HepG2 (cell line): Measurements from ENCODE around the gene LRRC42. TPM values are rescaled to one million over a fixed set of nuclear protein-coding genes. Genes with fewer than 3 reads are reported as not detected.

Experiments
- ADNP ChIP-seq: sonication (generic); formaldehyde crosslinking; IDR thresholded peaks from 2 replicates; pipeline ENCODE4 v1.4.0; 2020; ENCODE audit warnings: missing genetic modification reagents
- DNMT3B ChIP-seq: conservative IDR thresholded peaks from 2 replicates; pipeline ENCODE4 v1.6.1; 2016; ENCODE audit warnings: missing biosample characterization, control low read depth
- DPF2 ChIP-seq: sonication (generic); formaldehyde crosslinking; IDR thresholded peaks from 2 replicates; pipeline ENCODE4 v1.4.0; 2020; ENCODE audit warnings: mild to moderate bottlenecking, low read depth, missing genetic modification reagents, borderline replicate concordance
- FOXJ3 ChIP-seq: sonication (generic); formaldehyde crosslinking; IDR thresholded peaks from 2 replicates; pipeline ENCODE4 v1.4.0; 2020; ENCODE audit warnings: missing genetic modification reagents, mild to moderate bottlenecking, borderline replicate concordance
- FOXM1 ChIP-seq: sonication (generic); formaldehyde crosslinking; IDR thresholded peaks from 2 replicates; pipeline ENCODE4 v1.5.0; 2020; ENCODE audit warnings: missing genetic modification reagents
- GPN1 ChIP-seq: sonication (generic); formaldehyde crosslinking; IDR thresholded peaks from 2 replicates; pipeline ENCODE4 v1.5.1; 2020; ENCODE audit warnings: missing genetic modification reagents, borderline replicate concordance
- ISX ChIP-seq: sonication (generic); formaldehyde crosslinking; conservative IDR thresholded peaks from 2 replicates; pipeline ENCODE4 v1.5.0; 2020; ENCODE audit warnings: missing genetic modification reagents
- JUNB ChIP-seq: sonication (generic); formaldehyde crosslinking; IDR thresholded peaks from 2 replicates; pipeline ENCODE4 v1.8.0; 2022; ENCODE audit warnings: missing genetic modification reagents, mild to moderate bottlenecking, borderline replicate concordance
- KLF13 ChIP-seq: sonication (generic); formaldehyde crosslinking; IDR thresholded peaks from 2 replicates; pipeline ENCODE4 v1.4.0; 2020; ENCODE audit warnings: mild to moderate bottlenecking, missing genetic modification reagents
- KLF9 ChIP-seq: IDR thresholded peaks from 2 replicates; pipeline ENCODE4 v1.6.1; 2016; ENCODE audit warnings: low read depth
- MAX ChIP-seq: IDR thresholded peaks from 2 replicates; pipeline ENCODE4 v1.6.1; 2012; ENCODE audit warnings: inconsistent platforms
- MTA3 ChIP-seq: sonication (generic); formaldehyde crosslinking; IDR thresholded peaks from 2 replicates; pipeline ENCODE4 v1.4.0; 2020; ENCODE audit warnings: missing genetic modification reagents
- NFE2L1 ChIP-seq: sonication (generic); formaldehyde crosslinking; IDR thresholded peaks from 2 replicates; pipeline ENCODE4 v1.4.0; 2020; ENCODE audit warnings: missing genetic modification reagents, mild to moderate bottlenecking, borderline replicate concordance
- NR0B2 ChIP-seq: sonication (generic); formaldehyde crosslinking; IDR thresholded peaks from 2 replicates; pipeline ENCODE4 v1.4.0; 2020; ENCODE audit warnings: mild to moderate bottlenecking, missing genetic modification reagents
- PRMT3 ChIP-seq: sonication (generic); formaldehyde crosslinking; IDR thresholded peaks from 2 replicates; pipeline ENCODE4 v1.8.1; 2022; ENCODE audit warnings: low read depth, mild to moderate bottlenecking, moderate library complexity, missing genetic modification reagents, borderline replicate concordance
- SIX4 ChIP-seq: sonication (generic); formaldehyde crosslinking; IDR thresholded peaks from 2 replicates; pipeline ENCODE4 v1.4.0; 2020; ENCODE audit warnings: missing genetic modification reagents
- SUZ12 ChIP-seq: fragments of 150-350 bp; IDR thresholded peaks from 2 replicates; pipeline ENCODE4 v1.6.1; 2014; ENCODE audit warnings: low read depth, low read length
- ZMAT3 ChIP-seq: sonication (generic); formaldehyde crosslinking; conservative IDR thresholded peaks from 2 replicates; pipeline ENCODE4 v1.7.0; 2021; ENCODE audit warnings: missing genetic modification reagents
- ZNF724P ChIP-seq: sonication (generic); formaldehyde crosslinking; IDR thresholded peaks from 2 replicates; pipeline ENCODE4 v1.8.0; 2022; ENCODE audit warnings: missing genetic modification reagents, borderline replicate concordance
- ZNF878 ChIP-seq: sonication (generic); formaldehyde crosslinking; IDR thresholded peaks from 2 replicates; pipeline ENCODE4 v1.8.1; 2023; ENCODE audit warnings: mild to moderate bottlenecking, missing genetic modification reagents, moderate library complexity
- polyA plus RNA-seq, 8 experiments: library from polyadenylated mRNA; depleted of rRNA in 3 of 8; stranded (reverse) in 7 of 8; unstranded in 1 of 8; fragments of >200 nt; fragmentation: Illumina TruSeq in 4 of 8; extraction: Trizol in 4 of 8; gene quantifications; 2 replicates each; pipeline versions ENCODE4 v1.2.1 to v1.2.3, GENCODE V29; 2011 to 2016; ENCODE audit warnings: low read depth in 4 of 8, missing spikeins in 1 of 8, mixed read lengths in 1 of 8; ENCODE audit not compliant: insufficient read depth in 1 of 8
- total RNA-seq, 5 experiments: library from RNA; depleted of rRNA; stranded (reverse); fragments of >200 nt; fragmentation: Illumina TruSeq; extraction: Trizol; gene quantifications; 2 replicates each; pipeline ENCODE4 v1.2.3, GENCODE V29; 2016; ENCODE audit warnings: low read depth in 1 of 5
- TF ChIP-seq, protein P1 (sequence below): IDR thresholded peaks from 2 replicates; pipeline ENCODE4 v1.4.0; 2020; ENCODE audit warnings: mild to moderate bottlenecking, missing genetic modification reagents
- TF ChIP-seq, protein P2 (sequence below): sonication (generic); formaldehyde crosslinking; IDR thresholded peaks from 2 replicates; pipeline ENCODE4 v1.8.1; 2022; ENCODE audit warnings: low read depth, mild to moderate bottlenecking, missing genetic modification reagents
- TF ChIP-seq, protein P3 (sequence below): sonication (generic); formaldehyde crosslinking; IDR thresholded peaks from 2 replicates; pipeline ENCODE4 v1.4.0; 2020; ENCODE audit warnings: missing genetic modification reagents, borderline replicate concordance

Gene LRRC42
- total and polyA plus RNA-seq, 2 of the 13 experiments (the other 11 are each of a cell fraction or from before 2014, with no cell fraction given) = 30.6 to 43.6 TPM

DNA sequence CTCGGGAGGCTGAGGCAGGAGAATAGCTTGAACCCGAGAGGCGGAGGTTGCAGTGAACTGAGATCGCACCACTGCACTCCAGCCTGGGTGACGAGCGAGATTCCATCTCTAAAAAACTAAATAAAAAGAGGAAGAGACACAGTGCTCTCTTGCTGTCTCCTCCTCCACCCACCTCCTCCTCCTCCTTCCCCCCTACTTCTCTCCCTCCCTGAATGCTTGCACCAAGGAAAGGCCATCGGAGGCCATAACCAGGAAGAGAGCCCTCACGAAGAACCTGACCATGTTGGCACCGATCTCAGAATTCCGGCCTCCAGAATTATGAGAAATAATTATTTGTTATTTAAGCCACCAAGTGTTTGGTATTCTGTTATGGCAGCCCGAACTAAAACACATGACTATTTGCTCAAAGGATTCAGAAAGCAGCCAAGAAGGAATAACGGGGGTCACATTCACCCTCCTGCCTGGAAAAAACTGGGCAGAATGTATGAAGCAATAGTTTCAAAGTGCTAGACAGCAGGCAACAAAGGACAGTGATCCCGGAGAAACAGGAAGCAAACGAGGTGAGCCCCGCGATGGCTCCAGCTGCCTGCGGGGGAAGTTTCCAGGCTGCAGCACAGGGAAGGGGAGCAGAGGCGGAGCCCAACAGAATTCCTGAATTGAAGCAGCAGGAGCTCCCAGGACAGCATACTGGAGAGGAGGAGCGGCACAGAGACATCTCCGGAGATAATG lies 36.0 kb downstream of the LRRC42 start (continued):
- TF ChIP-seq ADNP (CRISPR knock-in tag) (no peak), SUZ12 (no peak), KLF13 (CRISPR knock-in tag) (no peak), MTA3 (no peak), DPF2 (CRISPR knock-in tag) (no peak), MAX (peak; percentile 50), ZNF878 (CRISPR knock-in tag) (no peak), ISX (CRISPR knock-in tag) (no peak), JUNB (CRISPR knock-in tag) (no peak), GPN1 (CRISPR knock-in tag) (no peak), FOXM1 (CRISPR knock-in tag) (no peak), KLF9 (CRISPR knock-in tag) (no peak), SIX4 (CRISPR knock-in tag) (no peak), PRMT3 (CRISPR knock-in tag) (no peak), FOXJ3 (CRISPR knock-in tag) (no peak), ZNF724P (CRISPR knock-in tag) (no peak), NFE2L1 (CRISPR knock-in tag) (no peak), DNMT3B (CRISPR knock-in tag) (no peak), NR0B2 (CRISPR knock-in tag) (no peak), ZMAT3 (CRISPR knock-in tag) (no peak)
- TF ChIP-seq, protein P1, sequence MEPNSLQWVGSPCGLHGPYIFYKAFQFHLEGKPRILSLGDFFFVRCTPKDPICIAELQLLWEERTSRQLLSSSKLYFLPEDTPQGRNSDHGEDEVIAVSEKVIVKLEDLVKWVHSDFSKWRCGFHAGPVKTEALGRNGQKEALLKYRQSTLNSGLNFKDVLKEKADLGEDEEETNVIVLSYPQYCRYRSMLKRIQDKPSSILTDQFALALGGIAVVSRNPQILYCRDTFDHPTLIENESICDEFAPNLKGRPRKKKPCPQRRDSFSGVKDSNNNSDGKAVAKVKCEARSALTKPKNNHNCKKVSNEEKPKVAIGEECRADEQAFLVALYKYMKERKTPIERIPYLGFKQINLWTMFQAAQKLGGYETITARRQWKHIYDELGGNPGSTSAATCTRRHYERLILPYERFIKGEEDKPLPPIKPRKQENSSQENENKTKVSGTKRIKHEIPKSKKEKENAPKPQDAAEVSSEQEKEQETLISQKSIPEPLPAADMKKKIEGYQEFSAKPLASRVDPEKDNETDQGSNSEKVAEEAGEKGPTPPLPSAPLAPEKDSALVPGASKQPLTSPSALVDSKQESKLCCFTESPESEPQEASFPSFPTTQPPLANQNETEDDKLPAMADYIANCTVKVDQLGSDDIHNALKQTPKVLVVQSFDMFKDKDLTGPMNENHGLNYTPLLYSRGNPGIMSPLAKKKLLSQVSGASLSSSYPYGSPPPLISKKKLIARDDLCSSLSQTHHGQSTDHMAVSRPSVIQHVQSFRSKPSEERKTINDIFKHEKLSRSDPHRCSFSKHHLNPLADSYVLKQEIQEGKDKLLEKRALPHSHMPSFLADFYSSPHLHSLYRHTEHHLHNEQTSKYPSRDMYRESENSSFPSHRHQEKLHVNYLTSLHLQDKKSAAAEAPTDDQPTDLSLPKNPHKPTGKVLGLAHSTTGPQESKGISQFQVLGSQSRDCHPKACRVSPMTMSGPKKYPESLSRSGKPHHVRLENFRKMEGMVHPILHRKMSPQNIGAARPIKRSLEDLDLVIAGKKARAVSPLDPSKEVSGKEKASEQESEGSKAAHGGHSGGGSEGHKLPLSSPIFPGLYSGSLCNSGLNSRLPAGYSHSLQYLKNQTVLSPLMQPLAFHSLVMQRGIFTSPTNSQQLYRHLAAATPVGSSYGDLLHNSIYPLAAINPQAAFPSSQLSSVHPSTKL (CRISPR knock-in tag) = peak; percentile 58
- TF ChIP-seq, protein P2, sequence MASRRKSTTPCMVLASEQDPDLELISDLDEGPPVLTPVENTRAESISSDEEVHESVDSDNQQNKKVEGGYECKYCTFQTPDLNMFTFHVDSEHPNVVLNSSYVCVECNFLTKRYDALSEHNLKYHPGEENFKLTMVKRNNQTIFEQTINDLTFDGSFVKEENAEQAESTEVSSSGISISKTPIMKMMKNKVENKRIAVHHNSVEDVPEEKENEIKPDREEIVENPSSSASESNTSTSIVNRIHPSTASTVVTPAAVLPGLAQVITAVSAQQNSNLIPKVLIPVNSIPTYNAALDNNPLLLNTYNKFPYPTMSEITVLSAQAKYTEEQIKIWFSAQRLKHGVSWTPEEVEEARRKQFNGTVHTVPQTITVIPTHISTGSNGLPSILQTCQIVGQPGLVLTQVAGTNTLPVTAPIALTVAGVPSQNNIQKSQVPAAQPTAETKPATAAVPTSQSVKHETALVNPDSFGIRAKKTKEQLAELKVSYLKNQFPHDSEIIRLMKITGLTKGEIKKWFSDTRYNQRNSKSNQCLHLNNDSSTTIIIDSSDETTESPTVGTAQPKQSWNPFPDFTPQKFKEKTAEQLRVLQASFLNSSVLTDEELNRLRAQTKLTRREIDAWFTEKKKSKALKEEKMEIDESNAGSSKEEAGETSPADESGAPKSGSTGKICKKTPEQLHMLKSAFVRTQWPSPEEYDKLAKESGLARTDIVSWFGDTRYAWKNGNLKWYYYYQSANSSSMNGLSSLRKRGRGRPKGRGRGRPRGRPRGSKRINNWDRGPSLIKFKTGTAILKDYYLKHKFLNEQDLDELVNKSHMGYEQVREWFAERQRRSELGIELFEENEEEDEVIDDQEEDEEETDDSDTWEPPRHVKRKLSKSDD (CRISPR knock-in tag) = no peak
- TF ChIP-seq, protein P3, sequence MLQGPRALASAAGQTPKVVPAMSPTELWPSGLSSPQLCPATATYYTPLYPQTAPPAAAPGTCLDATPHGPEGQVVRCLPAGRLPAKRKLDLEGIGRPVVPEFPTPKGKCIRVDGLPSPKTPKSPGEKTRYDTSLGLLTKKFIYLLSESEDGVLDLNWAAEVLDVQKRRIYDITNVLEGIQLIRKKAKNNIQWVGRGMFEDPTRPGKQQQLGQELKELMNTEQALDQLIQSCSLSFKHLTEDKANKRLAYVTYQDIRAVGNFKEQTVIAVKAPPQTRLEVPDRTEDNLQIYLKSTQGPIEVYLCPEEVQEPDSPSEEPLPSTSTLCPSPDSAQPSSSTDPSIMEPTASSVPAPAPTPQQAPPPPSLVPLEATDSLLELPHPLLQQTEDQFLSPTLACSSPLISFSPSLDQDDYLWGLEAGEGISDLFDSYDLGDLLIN (CRISPR knock-in tag) = no peak
